AG04450 (cell line): ENCODE results near the gene NT5E. TPM values are rescaled to one million over a fixed set of nuclear protein-coding genes. Genes with fewer than 3 reads are reported as not detected.

ENCODE experiments used
- CTCF ChIA-PET: fragments of 300-600, 350-600 bp; formaldehyde crosslinking; extraction: SDS; loops from one replicate; lab custom pipeline; 2022; ENCODE audit warnings: antibody characterized with exemption, inconsistent platforms; lab: Charles Lee
- POLR2A ChIA-PET: fragments of 350-600 bp; formaldehyde crosslinking; extraction: SDS; loops from one replicate; lab custom pipeline; 2021; ENCODE audit warnings: antibody characterized with exemption, inconsistent platforms; lab: Yijun Ruan, JAX
- DNase-seq: peaks from one replicate; pipeline ENCODE4 v3.0.0-alpha.2; 2011; ENCODE audit warnings: low read depth, low spot score
- H3K27ac ChIP-seq: one replicate; pipeline ENCODE4 v1.5.1; 2012; ENCODE audit warnings: low read depth, low read length, control low read depth
- H3K27me3 ChIP-seq: one replicate; pipeline ENCODE4 v1.6.0; 2012; ENCODE audit warnings: low read length; ENCODE audit not compliant: control insufficient read depth, insufficient read depth
- H3K4me3 ChIP-seq: 2 replicates; pipeline ENCODE4 v1.5.1; 2011; ENCODE audit warnings: mild to moderate bottlenecking, low read depth, low read length, control low read depth
- H3K9me3 ChIP-seq: 2 replicates; pipeline ENCODE4 v1.5.1; 2012; ENCODE audit warnings: low read length; ENCODE audit not compliant: control insufficient read depth, insufficient read depth
- polyA plus RNA-seq: library from polyadenylated mRNA; depleted of rRNA; stranded (reverse); fragments of >200 nt; gene quantifications from 2 replicates; pipeline ENCODE4 v1.2.3, GENCODE V29; 2011
- TF ChIP-seq, protein P1 (sequence below): IDR thresholded peaks from 2 replicates; pipeline ENCODE4 v1.5.1; 2011; ENCODE audit warnings: low read depth, low read length, control low read depth, inconsistent platforms

Gene NT5E
- polyA plus RNA-seq, 1 experiment, result 164 TPM

DNA sequence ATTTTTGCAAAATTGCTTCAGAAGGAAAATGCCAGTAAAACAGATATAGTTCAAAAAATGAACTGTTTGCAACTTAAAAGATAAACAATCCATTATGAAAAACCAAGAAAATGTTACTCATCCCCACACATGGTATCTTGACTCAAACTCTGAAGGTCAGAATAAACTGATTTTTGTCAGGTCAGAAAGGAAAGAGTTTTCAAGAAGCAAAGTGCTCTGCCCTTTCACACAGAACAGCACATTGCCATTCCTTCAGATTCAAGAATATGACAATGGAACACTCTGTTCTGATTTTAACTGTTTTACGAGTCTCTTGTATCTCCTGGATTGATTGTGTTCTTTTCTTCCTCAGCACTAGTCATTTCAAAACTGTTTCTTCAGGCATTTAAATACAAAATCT lies 33.8 kb upstream of the NT5E start:
- TF ChIP-seq, protein P1, sequence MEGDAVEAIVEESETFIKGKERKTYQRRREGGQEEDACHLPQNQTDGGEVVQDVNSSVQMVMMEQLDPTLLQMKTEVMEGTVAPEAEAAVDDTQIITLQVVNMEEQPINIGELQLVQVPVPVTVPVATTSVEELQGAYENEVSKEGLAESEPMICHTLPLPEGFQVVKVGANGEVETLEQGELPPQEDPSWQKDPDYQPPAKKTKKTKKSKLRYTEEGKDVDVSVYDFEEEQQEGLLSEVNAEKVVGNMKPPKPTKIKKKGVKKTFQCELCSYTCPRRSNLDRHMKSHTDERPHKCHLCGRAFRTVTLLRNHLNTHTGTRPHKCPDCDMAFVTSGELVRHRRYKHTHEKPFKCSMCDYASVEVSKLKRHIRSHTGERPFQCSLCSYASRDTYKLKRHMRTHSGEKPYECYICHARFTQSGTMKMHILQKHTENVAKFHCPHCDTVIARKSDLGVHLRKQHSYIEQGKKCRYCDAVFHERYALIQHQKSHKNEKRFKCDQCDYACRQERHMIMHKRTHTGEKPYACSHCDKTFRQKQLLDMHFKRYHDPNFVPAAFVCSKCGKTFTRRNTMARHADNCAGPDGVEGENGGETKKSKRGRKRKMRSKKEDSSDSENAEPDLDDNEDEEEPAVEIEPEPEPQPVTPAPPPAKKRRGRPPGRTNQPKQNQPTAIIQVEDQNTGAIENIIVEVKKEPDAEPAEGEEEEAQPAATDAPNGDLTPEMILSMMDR, result no peak
- ChIA-PET CTCF (no interaction called here), POLR2A (interaction anchor here (1.7 kb wide), 1 partner anchor 33 kb away, joined by 5 read pairs; the partner anchor contains the start of gene NT5E)
- Histone ChIP-seq H3K27me3 (no peaks in the 10 kb centered on the region), H3K27ac (no peak overlapping the region), H3K9me3 (no peaks in the 10 kb centered on the region), H3K4me3 (no peak overlapping the region)
- no peak for DNase-seq

DNA sequence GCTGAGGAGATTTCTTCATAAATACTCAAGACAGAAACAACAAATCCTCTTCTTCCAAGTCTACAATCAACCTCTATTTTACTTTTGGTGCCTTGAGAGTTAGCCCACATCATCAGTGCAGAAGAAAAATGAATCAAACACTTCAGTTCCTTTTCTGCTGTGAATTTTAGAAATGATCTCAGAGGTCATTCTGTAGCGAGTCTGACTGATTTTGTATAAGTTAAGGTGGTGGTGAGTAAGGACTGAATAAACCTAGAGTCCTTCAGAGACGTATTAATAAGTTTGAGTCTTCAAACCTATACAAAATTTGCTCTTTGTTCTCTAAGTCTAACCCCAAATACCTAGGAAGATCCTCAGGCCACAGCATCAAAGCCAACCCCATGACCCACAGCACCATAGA lies 33.1 kb upstream of the NT5E start:
- POLR2A ChIA-PET, result interaction anchor here (0.7 to 1.7 kb wide), 2 partner anchors 33 to 226 kb away, joined by 4 to 5 read pairs; partner anchors contain the start of genes NT5E and SYNCRIP
- no peak overlapping the region for H3K4me3 ChIP-seq
- TF ChIP-seq, protein P1, result no peak
- H3K27me3 ChIP-seq, result no peaks in the 10 kb centered on the region
- no peak for DNase-seq
- H3K9me3 ChIP-seq, result no peaks in the 10 kb centered on the region
- H3K27ac ChIP-seq, result no peak overlapping the region
- CTCF ChIA-PET, result interaction anchor here (0.8 to 1.0 kb wide), 2 partner anchors 16 to 61 kb away, joined by 3 read pairs; no protein-coding TSS in a partner anchor

DNA sequence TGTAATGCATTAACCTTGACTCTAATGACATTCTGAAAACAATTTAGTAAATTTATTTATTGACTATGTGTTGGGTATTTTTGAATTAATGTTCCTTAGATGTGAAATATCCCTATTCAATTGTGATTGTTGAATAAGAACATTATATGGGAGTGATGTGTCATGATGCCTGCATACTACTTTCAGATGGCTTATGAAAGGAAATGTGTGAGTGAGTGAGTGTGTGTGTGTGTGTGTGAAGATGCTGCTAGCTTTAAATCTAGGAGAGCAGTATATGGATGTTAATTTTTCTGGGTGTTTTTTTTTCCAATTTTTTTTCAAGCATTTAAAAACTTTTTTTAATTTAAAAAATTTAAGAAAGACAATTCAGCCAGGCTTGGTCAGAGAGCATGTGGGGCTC lies 32.5 kb upstream of the NT5E start:
- no peak for DNase-seq
- Histone ChIP-seq H3K4me3 (no peak overlapping the region), H3K9me3 (no peaks in the 10 kb centered on the region), H3K27ac (no peak overlapping the region), H3K27me3 (no peaks in the 10 kb centered on the region)
- CTCF ChIA-PET, result interaction anchor here (0.8 to 1.0 kb wide), 2 partner anchors 16 to 62 kb away, joined by 3 read pairs; no protein-coding TSS in a partner anchor
- TF ChIP-seq, protein P1, result no peak
- POLR2A ChIA-PET, result interaction anchor here (0.6 to 1.7 kb wide), 2 partner anchors 12 to 32 kb away, joined by 3 to 5 read pairs; partner anchors contain the start of gene NT5E

DNA sequence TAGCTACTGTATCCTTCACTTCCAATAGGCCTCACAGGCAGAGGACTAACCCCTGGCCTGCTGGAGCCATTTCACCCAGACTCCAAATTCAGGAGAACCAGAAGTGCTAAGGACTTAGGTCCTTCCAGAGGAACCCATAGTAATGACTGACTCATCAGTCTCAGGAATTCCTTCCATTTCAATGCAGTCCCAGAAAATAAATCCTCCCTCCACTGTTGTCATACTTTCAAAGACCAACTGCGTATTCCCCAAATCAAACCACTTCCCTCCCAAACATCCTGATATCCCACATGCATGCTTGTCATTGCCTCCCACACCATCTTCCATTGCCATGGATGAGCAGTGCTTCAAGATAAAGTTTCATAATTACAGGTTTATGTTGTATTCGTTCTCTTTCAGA lies 31.8 kb upstream of the NT5E start:
- TF ChIP-seq, protein P1, result no peak
- no peaks in the 10 kb centered on the region for H3K9me3 ChIP-seq
- ChIA-PET CTCF (no interaction called here), POLR2A (interaction anchor here (0.6 to 1.7 kb wide), 2 partner anchors 13 to 31 kb away, joined by 3 to 5 read pairs; partner anchors contain the start of gene NT5E)
- H3K4me3 ChIP-seq, result no peak overlapping the region
- no peaks in the 10 kb centered on the region for H3K27me3 ChIP-seq
- no peak overlapping the region for H3K27ac ChIP-seq
- no peak for DNase-seq

DNA sequence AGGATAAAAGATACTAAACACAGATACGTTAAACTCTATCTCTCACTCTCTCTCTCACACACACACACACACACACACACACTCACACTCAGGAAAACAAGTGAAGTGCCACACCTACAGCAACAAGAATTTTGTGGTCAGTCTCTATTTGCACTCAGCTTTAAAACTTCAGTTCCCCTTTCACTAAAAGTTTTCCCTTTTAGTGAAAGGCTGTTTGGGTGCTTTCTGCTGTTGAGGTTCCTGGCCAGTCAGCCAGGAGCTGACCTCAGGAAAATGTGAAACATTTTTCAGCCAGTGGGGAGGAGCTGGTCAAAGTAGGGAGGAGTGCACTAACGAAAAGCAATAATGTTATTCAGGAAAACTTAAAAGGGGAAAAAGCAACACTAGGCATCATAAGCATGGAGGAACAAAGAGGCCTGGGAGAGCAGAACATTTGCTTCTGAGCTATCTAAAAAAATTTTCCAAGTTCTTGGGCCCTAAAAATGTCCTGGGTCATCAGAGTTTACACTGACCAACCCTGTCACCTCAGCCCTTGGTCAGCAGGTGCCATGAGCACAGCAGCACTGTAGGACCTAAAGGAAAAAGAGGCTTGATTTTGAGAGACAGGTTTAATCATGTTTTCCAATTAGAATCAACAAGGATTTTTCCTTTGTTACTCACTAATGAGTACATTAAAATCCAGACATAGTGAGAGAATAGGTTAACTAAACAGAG lies 30.7 kb upstream of the NT5E start:
- ChIA-PET CTCF (interaction anchor here (1.2 to 1.3 kb wide), 2 partner anchors 64 kb away, joined by 4 to 6 read pairs; no protein-coding TSS in a partner anchor), POLR2A (no interaction called here)

More for the DNA sequence above, 30.7 kb upstream of the NT5E start:
- no peak for DNase-seq
- Histone ChIP-seq H3K4me3 (no peak overlapping the region), H3K9me3 (no peaks in the 10 kb centered on the region), H3K27me3 (no peaks in the 10 kb centered on the region), H3K27ac (no peak overlapping the region)
- TF ChIP-seq, protein P1, result no peak
